ENCODE measurements around the gene STK26. TPM values are rescaled to one million over a fixed set of nuclear protein-coding genes. Genes with fewer than 3 reads are reported as not detected.
A peak's percentile ranks its signal among the peaks of the same experiment; 100 is the strongest.

Gene STK26
- total RNA-seq, 3 donors from 2014 or later (not counting 1 experiment from before 2014, with no cell fraction given): 62.5 to 81.0 (median 66.5) TPM

- ATAC-seq: peak in 2 of 3 donors; percentile 5 to 30
- no peaks in the 10 kb centered on the region for H3K36me3 ChIP-seq (ENCODE audit: control insufficient read depth, insufficient read depth, low read length)
- H3K4me1 ChIP-seq (ENCODE audit: control insufficient read depth, insufficient read depth, low read length): peaks cover 17% of the 10 kb centered on the region
- Mint-ChIP-seq H3K27me3 (ENCODE audit: low read depth in 2 of 2) (peaks cover 0 to 10% of the 10 kb centered on the region in 2 donors), H3K9me3 (no peaks in the 10 kb centered on the region), H3K4me1 (peaks cover 28 to 33% of the 10 kb centered on the region in 2 donors), H3K4me3 (peak overlapping the region; percentile 89), H3K36me3 (no peaks in the 10 kb centered on the region), H3K27ac (peak overlapping the region; percentile 81 to 91)
- peak in 1 of 2 donors; percentile 52 for DNase-seq
- peak overlapping the region; percentile 94 for H3K4me3 ChIP-seq (ENCODE audit: low read length)
- WGBS (ENCODE audit: insufficient coverage): under 1% methylated on average over 17 of the region's 24 CpGs
- no peaks in the 10 kb centered on the region for H3K9me3 ChIP-seq (ENCODE audit: control insufficient read depth, insufficient read depth, low read length)
- peak overlapping the region; percentile 90 for H3K27ac ChIP-seq (ENCODE audit: low read length)
- H3K27me3 ChIP-seq (ENCODE audit: control insufficient read depth, insufficient read depth, low read length): no peaks in the 10 kb centered on the region
- intact Hi-C loops (cut with micrococcal nuclease): loop anchor here (2.0 to 5.0 kb wide), 3 partner anchors 35 to 195 kb away; partner anchors contain the start of gene RAP2C
- TF ChIP-seq CTCF (IDR thresholded peaks at IDR 0.05): peak; percentile 40
Observed at GRCh38 chrX:132022198-132022966, 720 bp upstream of the STK26 start.

DNA sequence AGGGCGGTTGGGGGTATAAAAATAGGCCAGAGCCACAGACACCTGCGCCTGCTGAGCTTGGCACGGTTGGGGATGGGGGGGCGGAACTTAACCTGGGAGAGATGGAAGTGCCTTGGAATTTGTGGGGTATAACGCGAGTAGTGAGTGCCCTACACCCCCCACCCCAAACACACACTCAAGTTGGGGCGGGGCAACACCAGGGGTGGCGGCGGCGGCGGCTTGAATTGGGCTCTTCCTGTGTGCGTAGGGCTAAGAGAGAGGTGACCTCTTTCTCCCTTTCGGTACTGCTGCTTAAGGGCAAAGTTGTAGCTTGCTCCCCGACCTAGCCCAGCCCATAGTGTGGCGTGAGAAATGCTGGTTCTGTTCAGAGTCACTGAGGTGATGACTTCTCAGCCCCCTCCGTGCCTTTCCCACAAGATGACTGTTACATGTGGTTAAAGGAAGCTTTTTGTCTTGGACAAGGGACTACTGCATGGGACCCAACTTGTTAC lies 839 bp downstream of the STK26 start:
- Mint-ChIP-seq H3K27me3 (ENCODE audit: low read depth in 2 of 2) (peaks cover 0 to 10% of the 10 kb centered on the region in 2 donors), H3K36me3 (no peaks in the 10 kb centered on the region), H3K27ac (peak overlapping the region; percentile 81 to 91), H3K4me1 (peaks cover 39 to 44% of the 10 kb centered on the region in 2 donors), H3K9me3 (no peaks in the 10 kb centered on the region), H3K4me3 (peak overlapping the region; percentile 89)
- H3K9me3 ChIP-seq (ENCODE audit: control insufficient read depth, insufficient read depth, low read length): no peaks in the 10 kb centered on the region
- 0% methylated on average over 2 of the region's 16 CpGs for WGBS (ENCODE audit: insufficient coverage)
- DNase-seq (peak; percentile 48 to 63), ATAC-seq (peak; percentile 56 to 68 (median 66))
- peak overlapping the region; percentile 90 for H3K27ac ChIP-seq (ENCODE audit: low read length)
- H3K36me3 ChIP-seq (ENCODE audit: control insufficient read depth, insufficient read depth, low read length): no peaks in the 10 kb centered on the region
- H3K4me1 ChIP-seq (ENCODE audit: control insufficient read depth, insufficient read depth, low read length): peaks cover 17% of the 10 kb centered on the region
- intact Hi-C loops (cut with micrococcal nuclease): loop anchor here (2.0 to 5.0 kb wide), 3 partner anchors 33 to 193 kb away; partner anchors contain the start of gene RAP2C
- peak overlapping the region; percentile 94 for H3K4me3 ChIP-seq (ENCODE audit: low read length)
- H3K27me3 ChIP-seq (ENCODE audit: control insufficient read depth, insufficient read depth, low read length): no peaks in the 10 kb centered on the region
- no peak for TF ChIP-seq CTCF (IDR thresholded peaks at IDR 0.05)

DNA sequence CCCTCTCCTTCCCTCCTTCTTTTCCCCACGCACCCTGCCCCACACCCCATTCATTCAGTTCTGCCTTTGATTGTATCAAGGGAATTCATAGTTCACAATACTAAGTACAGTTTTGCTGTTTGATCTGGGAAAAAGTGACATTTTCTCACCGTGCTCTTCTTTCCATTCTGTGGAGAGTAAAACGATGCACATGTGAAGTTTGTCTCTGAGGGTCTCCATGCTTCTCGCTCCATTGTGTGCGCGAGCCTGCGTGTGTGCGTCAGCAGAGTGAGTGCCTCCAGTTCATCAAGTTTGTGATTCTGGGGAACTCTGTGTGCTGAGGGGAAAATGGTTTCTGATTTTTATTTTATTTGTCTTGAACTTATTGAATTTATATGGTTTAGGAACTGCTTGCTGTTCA lies 1.9 kb downstream of the STK26 start:
- peak in 1 of 2 donors; percentile 19 for DNase-seq
- Mint-ChIP-seq H3K27me3 (ENCODE audit: low read depth in 2 of 2) (peaks cover 0 to 10% of the 10 kb centered on the region in 2 donors), H3K27ac (peak overlapping the region; percentile 81 to 91), H3K4me3 (peak overlapping the region; percentile 89), H3K4me1 (peaks cover 46 to 54% of the 10 kb centered on the region in 2 donors), H3K36me3 (no peaks in the 10 kb centered on the region), H3K9me3 (no peaks in the 10 kb centered on the region)
- ATAC-seq: no peak
- peak overlapping the region; percentile 90 for H3K27ac ChIP-seq (ENCODE audit: low read length)
- H3K27me3 ChIP-seq (ENCODE audit: control insufficient read depth, insufficient read depth, low read length): no peaks in the 10 kb centered on the region
- TF ChIP-seq CTCF (IDR thresholded peaks at IDR 0.05): no peak
- 32% methylated on average over 7 of the region's 8 CpGs for WGBS (ENCODE audit: insufficient coverage)
- intact Hi-C loops (cut with micrococcal nuclease): no loop called here
- H3K36me3 ChIP-seq (ENCODE audit: control insufficient read depth, insufficient read depth, low read length): no peaks in the 10 kb centered on the region
- peak overlapping the region; percentile 10 for H3K4me3 ChIP-seq (ENCODE audit: low read length)
- H3K4me1 ChIP-seq (ENCODE audit: control insufficient read depth, insufficient read depth, low read length): peaks cover 17% of the 10 kb centered on the region
- H3K9me3 ChIP-seq (ENCODE audit: control insufficient read depth, insufficient read depth, low read length): no peaks in the 10 kb centered on the region

All from natural killer cell (primary cell).